Naive thymus-derived CD4-positive, alpha-beta T cell (primary cell): ENCODE data around the gene REXO1. TPM values are rescaled to one million over a fixed set of nuclear protein-coding genes. Genes with fewer than 3 reads are reported as not detected.

ENCODE experiments used
- ATAC-seq: fragments of 150-1000 bp; cut with Tn5 transposase; 2 replicates; pipeline ENCODE4 v1.10.0; 2021; ENCODE audit warnings: mild to moderate bottlenecking, moderate library complexity
- CTCF ChIA-PET: fragments of 350-600 bp; sonication (Branson Sonifier 250); formaldehyde crosslinking; loops from one replicate; lab custom pipeline; 2021; ENCODE audit warnings: antibody characterized with exemption; lab: Charles Lee
- POLR2A ChIA-PET: fragments of 350-600 bp; sonication (Branson Sonifier 250); formaldehyde crosslinking; loops from one replicate; lab custom pipeline; 2021; ENCODE audit warnings: antibody characterized with exemption, inconsistent platforms; lab: Charles Lee
- DNase-seq, 9 donors: peaks; one replicate each; pipeline versions ENCODE4 v3.0.0 to v3.0.0-alpha.2; 2020 to 2022; ENCODE audit warnings: mixed read lengths in 1 of 9
- H3K27ac ChIP-seq: one replicate; pipeline ENCODE4 v1.7.0; 2013; ENCODE audit warnings: mild to moderate bottlenecking, low read depth, low read length, moderate library complexity
- H3K27me3 ChIP-seq, 2 donors: one replicate each; pipeline ENCODE4 v1.7.0; 2013; ENCODE audit warnings: low read length in 2 of 2, mild to moderate bottlenecking in 2 of 2, moderate library complexity in 2 of 2; ENCODE audit not compliant: control insufficient read depth in 2 of 2, insufficient read depth in 2 of 2
- H3K36me3 ChIP-seq, 3 experiments: 1 replicate in 2 of 3; 2 replicates in 1 of 3; pipeline ENCODE4 v1.7.0; 2013; ENCODE audit warnings: low read length in 3 of 3, mild to moderate bottlenecking in 3 of 3, moderate library complexity in 1 of 3; ENCODE audit not compliant: insufficient read depth in 3 of 3, control insufficient read depth in 2 of 3
- H3K4me1 ChIP-seq, 2 donors: one replicate each; pipeline ENCODE4 v1.7.0; 2013; ENCODE audit warnings: low read length in 2 of 2, mild to moderate bottlenecking in 2 of 2, moderate library complexity in 1 of 2; ENCODE audit not compliant: control insufficient read depth in 2 of 2, insufficient read depth in 2 of 2
- H3K4me3 ChIP-seq: 2 replicates; pipeline ENCODE4 v1.7.0; 2013; ENCODE audit warnings: mild to moderate bottlenecking, low read length
- H3K9me3 ChIP-seq, 3 experiments: 1 replicate in 2 of 3; 2 replicates in 1 of 3; pipeline ENCODE4 v1.7.0; 2013; ENCODE audit warnings: low read length in 3 of 3; ENCODE audit not compliant: control insufficient read depth in 2 of 3
- H3K27ac Mint-ChIP-seq, 9 donors: one replicate each; pipeline ENCODE4 v1.8.0; 2020 to 2022; ENCODE audit warnings: mixed read lengths in 9 of 9, mild to moderate bottlenecking in 8 of 9, moderate library complexity in 5 of 9, inconsistent platforms in 2 of 9
- H3K27me3 Mint-ChIP-seq, 5 donors: one replicate each; pipeline ENCODE4 v1.8.0; 2021 to 2022; ENCODE audit warnings: mixed read lengths in 5 of 5, mild to moderate bottlenecking in 1 of 5
- H3K36me3 Mint-ChIP-seq, 5 donors: one replicate each; pipeline ENCODE4 v1.8.0; 2020 to 2022; ENCODE audit warnings: mixed read lengths in 5 of 5, mild to moderate bottlenecking in 3 of 5, inconsistent platforms in 1 of 5
- H3K4me1 Mint-ChIP-seq, 7 donors: one replicate each; pipeline ENCODE4 v1.8.0; 2020 to 2022; ENCODE audit warnings: mixed read lengths in 7 of 7, mild to moderate bottlenecking in 3 of 7, inconsistent platforms in 1 of 7
- H3K4me3 Mint-ChIP-seq, 10 donors: one replicate each; pipeline ENCODE4 v1.8.0; 2020 to 2022; ENCODE audit warnings: mild to moderate bottlenecking in 10 of 10, mixed read lengths in 10 of 10, moderate library complexity in 6 of 10, inconsistent platforms in 2 of 10
- H3K9me3 Mint-ChIP-seq, 11 donors: one replicate each; pipeline ENCODE4 v1.8.0; 2020 to 2022; ENCODE audit warnings: mixed read lengths in 11 of 11, mild to moderate bottlenecking in 4 of 11, inconsistent platforms in 1 of 11, moderate library complexity in 1 of 11
- intact Hi-C, 2 donors: fragments of 100-400 bp; cut with micrococcal nuclease; formaldehyde crosslinking; loops; one replicate each; pipeline ENCODE4 v1.15.1; 2023
- polyA plus RNA-seq, 2 donors: library from polyadenylated mRNA; unstranded; fragments of 300-500 nt; fragmentation: Illumina TruSeq; gene quantifications; one replicate each; pipeline ENCODE4 v1.2.3, GENCODE V29; 2021
- total RNA-seq, 6 experiments: library from RNA in 5 of 6; stranded (reverse) in 5 of 6; gene quantifications; 1 replicate in 5 of 6; 2 replicates in 1 of 6; pipeline ENCODE4 v1.2.3 and lab custom pipeline; 2021 to 2026

REXO1 gene
- total and polyA plus RNA-seq, 7 experiments from 2014 or later, result 5.4 to 92.6 (median 56.7) TPM

DNA sequence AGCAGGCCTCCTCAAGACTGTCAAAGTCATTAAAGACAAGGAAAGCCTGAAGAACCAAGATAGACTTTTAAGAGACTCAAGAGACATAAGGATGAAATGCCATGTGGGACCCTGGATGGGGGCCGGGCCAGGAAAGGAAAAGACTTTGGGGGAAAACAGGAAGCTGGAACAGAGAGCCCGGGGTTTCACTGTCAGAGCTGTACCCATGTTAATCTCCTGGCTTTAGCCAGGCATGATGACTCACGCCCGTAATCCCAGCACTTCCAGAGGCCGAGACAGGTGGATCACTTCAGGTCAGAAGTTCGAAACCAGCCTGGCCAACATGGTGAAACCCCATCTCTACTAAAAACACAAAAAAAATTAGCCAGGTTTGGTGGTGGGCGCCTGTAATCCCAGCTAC, 20.7 kb upstream of the REXO1 start:
- ChIA-PET POLR2A (interaction anchor here (0.6 to 1.2 kb wide), 2 partner anchors 11 to 27 kb away, joined by 3 read pairs; no protein-coding TSS in a partner anchor), CTCF (no interaction called here)
- no peaks in the 10 kb centered on the region for H3K27me3 ChIP-seq
- no peak overlapping the region for H3K4me3 ChIP-seq
- ATAC-seq (no peak), DNase-seq (no peak)
- H3K9me3 Mint-ChIP-seq, result no peaks in the 10 kb centered on the region
- intact Hi-C loops, result no loop called here
- peak overlapping the region in 4 of 9 donors; percentile 51 to 76 (median 64) for H3K27ac Mint-ChIP-seq
- H3K36me3 Mint-ChIP-seq, result peaks cover 0 to 6% (median 0%) of the 10 kb centered on the region in 5 donors
- peaks cover 13 to 16% of the 10 kb centered on the region in 2 donors for H3K4me1 ChIP-seq
- H3K27ac ChIP-seq, result no peak overlapping the region
- peaks cover 0 to 31% (median 4%) of the 10 kb centered on the region in 3 experiments for H3K36me3 ChIP-seq
- H3K4me3 Mint-ChIP-seq, result peak overlapping the region in 1 of 10 donors; percentile 72
- H3K9me3 ChIP-seq, result no peaks in the 10 kb centered on the region
- H3K4me1 Mint-ChIP-seq, result peaks cover 7 to 42% (median 23%) of the 10 kb centered on the region in 7 donors
- H3K27me3 Mint-ChIP-seq, result no peaks in the 10 kb centered on the region

DNA sequence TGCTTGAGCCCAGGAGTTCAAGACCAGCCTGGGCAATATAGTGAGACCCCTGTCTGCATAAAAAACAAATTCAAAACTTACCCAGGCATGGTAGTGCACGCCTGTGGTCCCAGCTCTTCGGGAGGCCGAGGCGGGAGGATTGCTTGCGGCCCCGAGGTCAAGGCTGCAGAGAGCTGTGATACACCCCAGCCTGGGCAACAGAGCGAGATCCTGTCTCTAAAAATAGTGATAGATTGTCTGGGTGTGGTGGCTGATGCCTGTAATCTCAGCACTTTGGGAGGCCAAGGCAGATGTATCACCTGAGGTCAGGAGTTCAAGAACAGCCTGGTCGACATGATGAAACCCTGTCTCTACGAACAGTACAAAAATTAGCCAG, 19.1 kb upstream of the REXO1 start:
- ATAC-seq (no peak), DNase-seq (no peak)
- H3K36me3 Mint-ChIP-seq, result peaks cover 0 to 4% (median 0%) of the 10 kb centered on the region in 5 donors
- Histone ChIP-seq H3K4me1 (peaks cover 0 to 3% of the 10 kb centered on the region in 2 donors), H3K9me3 (no peaks in the 10 kb centered on the region), H3K36me3 (peaks cover 0 to 17% (median 4%) of the 10 kb centered on the region in 3 experiments), H3K27ac (no peak overlapping the region), H3K27me3 (no peaks in the 10 kb centered on the region), H3K4me3 (no peak overlapping the region)
- ChIA-PET POLR2A (interaction anchor here (0.6 to 4.0 kb wide), 3 partner anchors 8 to 556 kb away, joined by 3 to 40 read pairs (median 5); partner anchors contain the start of genes ADAT3 and SCAMP4), CTCF (interaction anchor here (0.8 kb wide), 1 partner anchor 10 kb away, joined by 3 read pairs; no protein-coding TSS in a partner anchor)
- peak overlapping the region in 7 of 9 donors; percentile 31 to 83 (median 72) for H3K27ac Mint-ChIP-seq
- intact Hi-C loops, result no loop called here
- H3K27me3 Mint-ChIP-seq, result no peaks in the 10 kb centered on the region
- peak overlapping the region in 1 of 10 donors; percentile 20 for H3K4me3 Mint-ChIP-seq
- H3K4me1 Mint-ChIP-seq, result peaks cover 5 to 28% (median 16%) of the 10 kb centered on the region in 7 donors
- H3K9me3 Mint-ChIP-seq, result no peaks in the 10 kb centered on the region

DNA sequence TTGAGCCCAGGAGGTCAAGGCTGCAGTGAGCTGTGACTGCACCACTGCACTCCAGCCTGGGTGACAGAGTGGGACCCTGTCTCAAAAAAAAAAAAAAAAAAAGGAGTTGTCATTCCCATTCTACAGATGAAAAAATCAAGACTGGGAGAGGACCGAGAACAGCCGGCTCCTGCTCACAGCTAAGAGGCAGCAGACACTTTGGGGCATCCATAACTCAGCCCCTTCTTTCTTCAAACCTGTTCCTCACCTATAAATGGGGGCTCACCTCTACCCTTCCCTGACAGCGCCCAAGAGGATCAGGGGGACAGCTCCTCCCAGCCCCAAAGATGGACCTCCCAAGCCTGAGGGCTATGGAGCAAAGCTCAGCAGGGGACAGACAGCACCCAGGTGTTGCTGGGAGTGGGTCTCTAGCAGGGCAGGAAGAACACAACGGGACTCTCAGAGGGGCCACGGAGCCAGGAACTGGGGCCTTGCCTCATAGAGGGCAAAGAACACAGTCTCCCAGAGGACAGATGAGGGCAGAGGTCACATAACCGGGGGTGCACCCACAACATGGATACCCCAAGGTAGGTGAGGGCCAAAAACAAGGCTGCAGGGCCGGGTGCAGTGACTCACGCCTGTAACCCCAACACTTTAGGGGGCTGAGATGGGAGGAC, 18.5 kb upstream of the REXO1 start:
- Histone ChIP-seq H3K4me3 (no peak overlapping the region), H3K27ac (no peak overlapping the region), H3K9me3 (no peaks in the 10 kb centered on the region), H3K27me3 (no peaks in the 10 kb centered on the region), H3K36me3 (peaks cover 0 to 17% (median 4%) of the 10 kb centered on the region in 3 experiments), H3K4me1 (peaks cover 4 to 8% of the 10 kb centered on the region in 2 donors)
- Mint-ChIP-seq H3K27me3 (no peaks in the 10 kb centered on the region), H3K4me1 (peaks cover 8 to 29% (median 21%) of the 10 kb centered on the region in 7 donors), H3K4me3 (peak overlapping the region in 2 of 10 donors; percentile 42 to 68), H3K9me3 (no peaks in the 10 kb centered on the region), H3K27ac (peak overlapping the region in 6 of 9 donors; percentile 19 to 72 (median 50)), H3K36me3 (peaks cover 0 to 4% (median 0%) of the 10 kb centered on the region in 5 donors)
- DNase-seq (no peak), ATAC-seq (no peak)
- CTCF ChIA-PET, result interaction anchor here (0.8 to 1.1 kb wide), 3 partner anchors 9 to 36 kb away, joined by 3 to 6 read pairs (median 3); no protein-coding TSS in a partner anchor
- intact Hi-C loops, result no loop called here
- POLR2A ChIA-PET, result interaction anchor here (0.6 to 4.0 kb wide), 6 partner anchors 8 to 1651 kb away, joined by 3 to 40 read pairs (median 4); partner anchors contain the start of genes ADAT3 and SCAMP4

DNA sequence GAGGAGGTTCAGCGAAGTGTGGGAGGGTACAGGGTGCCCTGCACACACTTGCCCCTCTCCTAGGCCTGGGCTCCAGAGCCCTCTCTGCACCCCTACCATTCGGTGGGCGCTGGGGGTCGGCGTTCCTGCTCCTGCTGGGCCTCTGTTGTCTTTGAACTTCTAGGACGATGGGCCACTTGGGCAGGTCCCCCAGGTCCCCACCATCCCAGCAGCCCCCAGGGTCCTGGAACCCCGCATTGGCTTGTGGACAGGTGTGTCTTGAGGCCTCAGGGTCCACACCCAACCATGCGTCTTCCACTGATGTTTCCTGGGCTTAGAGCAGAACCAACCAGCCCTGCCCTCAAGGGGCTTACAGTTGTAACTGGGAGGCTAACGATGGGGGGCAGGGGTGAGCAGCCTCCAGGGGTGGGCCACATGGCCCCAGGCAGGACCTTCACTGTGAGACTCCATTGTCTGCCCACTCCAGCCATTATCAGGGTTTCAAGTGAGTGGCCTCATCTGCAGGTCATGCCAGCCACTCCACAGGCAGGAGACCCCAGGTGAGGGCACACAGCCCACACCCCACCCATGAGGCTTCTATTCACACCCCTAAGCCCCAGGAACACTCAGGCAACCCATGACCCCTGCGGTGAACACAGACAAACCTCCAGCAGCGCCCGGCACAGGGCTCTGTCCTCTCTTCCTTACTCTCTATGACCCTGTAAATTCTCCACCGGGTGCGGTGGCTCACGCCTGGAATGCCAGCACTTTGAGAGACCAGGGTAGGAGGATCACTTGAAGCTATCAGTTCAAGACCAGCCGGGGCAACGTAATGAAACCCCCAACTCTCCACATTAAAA, 17.1 kb upstream of the REXO1 start:
- Mint-ChIP-seq H3K27ac (peak overlapping the region; percentile 51 to 83 (median 68)), H3K4me3 (peak overlapping the region; percentile 38 to 81 (median 72)), H3K36me3 (peaks cover 0 to 1% (median 0%) of the 10 kb centered on the region in 5 donors), H3K9me3 (peaks cover 0 to 2% (median 0%) of the 10 kb centered on the region in 11 donors), H3K4me1 (peaks cover 8 to 36% (median 29%) of the 10 kb centered on the region in 7 donors), H3K27me3 (no peaks in the 10 kb centered on the region)
- Histone ChIP-seq H3K27ac (peak overlapping the region; percentile 78), H3K4me1 (peaks cover 13 to 19% of the 10 kb centered on the region in 2 donors), H3K27me3 (no peaks in the 10 kb centered on the region), H3K4me3 (no peak overlapping the region), H3K36me3 (peaks cover 0 to 4% (median 4%) of the 10 kb centered on the region in 3 experiments), H3K9me3 (no peaks in the 10 kb centered on the region)
- ATAC-seq (no peak), DNase-seq (no peak)
- intact Hi-C loops, result loop anchor here in 1 of 2 donors (2.0 kb wide), 1 partner anchor 31 kb away; no protein-coding TSS in a partner anchor
- POLR2A ChIA-PET, result interaction anchor here (0.5 to 4.0 kb wide), 10 partner anchors 9 to 40 kb away, joined by 3 to 40 read pairs (median 4); partner anchors contain the start of genes ABHD17A, ADAT3 and SCAMP4
- CTCF ChIA-PET, result interaction anchor here (0.6 to 1.4 kb wide), 6 partner anchors 32 to 40 kb away, joined by 3 to 8 read pairs (median 4); partner anchors contain the start of genes ADAT3 and SCAMP4

DNA sequence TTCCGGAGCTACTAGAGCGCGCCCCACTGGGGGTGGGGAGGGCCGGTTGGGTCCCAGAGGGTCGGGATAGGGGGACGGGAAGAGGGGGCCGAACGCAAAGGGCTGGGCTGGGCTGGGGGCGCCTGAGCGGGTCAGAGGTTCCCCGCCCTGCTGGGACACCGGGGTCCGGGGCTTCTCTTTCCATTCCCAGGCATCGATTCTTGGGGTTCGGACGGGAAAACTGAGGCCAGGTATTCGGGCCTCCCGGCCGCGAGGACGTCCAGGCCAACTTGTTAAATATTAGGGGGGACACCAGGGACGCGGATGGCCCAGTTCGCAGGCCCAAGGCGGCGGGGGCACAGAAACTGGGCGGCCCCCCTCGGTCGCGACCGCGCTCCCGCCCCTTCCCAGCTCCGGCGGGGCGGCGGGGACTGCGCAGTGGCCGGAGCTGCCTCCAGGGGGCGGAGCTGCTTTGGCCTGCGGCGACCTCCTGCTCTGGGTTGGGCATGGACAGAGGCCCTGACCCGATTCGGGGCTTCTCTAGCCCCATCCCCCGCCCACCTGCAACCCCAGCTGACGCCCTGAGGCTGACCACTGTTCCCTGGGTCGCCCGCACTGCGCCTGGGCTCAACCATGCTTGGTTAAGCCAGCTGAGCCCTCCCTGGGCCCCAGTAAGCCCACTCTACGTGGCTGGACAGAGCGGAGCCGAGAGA, 16.3 kb upstream of the REXO1 start:
- Histone ChIP-seq H3K4me3 (peak overlapping the region; percentile 79), H3K27ac (peak overlapping the region; percentile 78), H3K27me3 (no peaks in the 10 kb centered on the region), H3K4me1 (peaks cover 13 to 26% of the 10 kb centered on the region in 2 donors), H3K9me3 (no peaks in the 10 kb centered on the region), H3K36me3 (no peaks in the 10 kb centered on the region)
- ATAC-seq, result no peak
- ChIA-PET CTCF (interaction anchor here (0.6 to 1.4 kb wide), 5 partner anchors 10 to 41 kb away, joined by 3 to 8 read pairs (median 3); partner anchors contain the start of genes ADAT3 and SCAMP4), POLR2A (interaction anchor here (0.5 to 4.0 kb wide), 9 partner anchors 8 to 41 kb away, joined by 3 to 40 read pairs (median 3); partner anchors contain the start of genes ABHD17A, ADAT3 and SCAMP4)
- peak in 3 of 9 donors; percentile 24 to 81 (median 46) for DNase-seq
- intact Hi-C loops, result loop anchor here (1.0 to 5.0 kb wide), 14 partner anchors 9 to 923 kb away; partner anchors contain the start of genes ABHD17A (in 2 of the 2), ADAT3 (in 2 of the 2), AP3D1 (in 2 of the 2) and SCAMP4 (in 2 of the 2)
- peak overlapping the region; percentile 15 to 86 (median 76) for H3K27ac Mint-ChIP-seq
- no peaks in the 10 kb centered on the region for H3K36me3 Mint-ChIP-seq
- H3K4me1 Mint-ChIP-seq, result peaks cover 6 to 40% (median 28%) of the 10 kb centered on the region in 7 donors
- peaks cover 0 to 2% (median 0%) of the 10 kb centered on the region in 11 donors for H3K9me3 Mint-ChIP-seq
- H3K27me3 Mint-ChIP-seq, result no peaks in the 10 kb centered on the region
- H3K4me3 Mint-ChIP-seq, result peak overlapping the region; percentile 38 to 82 (median 73)
